ENCODE measurements around the gene IL18BP. TPM values are rescaled to one million over a fixed set of nuclear protein-coding genes. Genes with fewer than 3 reads are reported as not detected.
A peak's percentile ranks its signal among the peaks of the same experiment; 100 is the strongest.

Gene IL18BP
- total and polyA plus RNA-seq, 2 donors (not counting 1 experiment from before 2014, with no cell fraction given): 25.9 to 37.3 TPM

DNA sequence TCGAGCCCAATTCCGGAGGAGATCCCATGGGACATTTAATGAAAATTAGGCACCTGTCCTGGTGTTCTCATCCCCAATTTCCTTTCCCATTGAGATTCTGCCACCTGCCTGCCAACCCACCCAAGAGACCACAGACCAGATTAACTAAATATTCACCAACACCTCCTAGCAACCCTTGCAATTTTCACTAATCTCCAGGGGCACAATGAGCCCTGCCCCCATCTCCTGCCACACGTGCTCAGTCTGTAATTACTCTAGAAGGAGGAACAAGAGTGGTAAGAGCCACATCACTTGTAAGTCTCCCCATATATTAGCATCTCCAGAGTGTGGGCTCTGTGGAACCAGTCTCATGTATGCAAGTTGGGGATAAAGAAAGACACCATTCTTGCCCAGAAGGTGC is 38.0 kb downstream of the IL18BP start:
- Histone ChIP-seq H2AFZ (ENCODE audit: insufficient read depth, low read depth, low read length, poor library complexity, severe bottlenecking) (no peak overlapping the region), H3K4me3 (ENCODE audit: control extremely low read depth in 1 of 5, extremely low read depth in 1 of 5, insufficient read depth in 1 of 5, low read depth in 2 of 5, low read length in 4 of 5) (no peak overlapping the region), H3K4me1 (ENCODE audit: control insufficient read depth in 2 of 2, insufficient read depth in 2 of 2, low read length in 2 of 2) (peaks cover 33 to 42% of the 10 kb centered on the region in 2 donors), H3K9me3 (ENCODE audit: control extremely low read depth in 1 of 3, control insufficient read depth in 2 of 3, insufficient read depth in 1 of 3, low read length in 2 of 3) (no peaks in the 10 kb centered on the region), H3K27ac (ENCODE audit: low read length in 2 of 2) (peak overlapping the region; percentile 4 to 35), H3K36me3 (replicated peaks in 1 of 2; ENCODE audit: control extremely low read depth in 1 of 2, control insufficient read depth in 1 of 2, extremely low read depth in 1 of 2, insufficient read depth in 2 of 2, low read length in 1 of 2) (peaks cover 3 to 43% of the 10 kb centered on the region in 2 experiments), H3K27me3 (replicated peaks in 1 of 4; ENCODE audit: control extremely low read depth in 1 of 4, control insufficient read depth in 3 of 4, insufficient read depth in 4 of 4, low read length in 3 of 4) (no peaks in the 10 kb centered on the region), H3K79me2 (ENCODE audit: control insufficient read depth, insufficient read depth, low read length) (peaks cover 94% of the 10 kb centered on the region), H3K4me2 (replicated peaks; ENCODE audit: low read depth, low read length, poor library complexity, severe bottlenecking) (peak overlapping the region; percentile 24), H4K20me1 (ENCODE audit: control insufficient read depth, insufficient read depth, low read length, poor library complexity, severe bottlenecking) (peaks cover 34% of the 10 kb centered on the region), H3K9ac (ENCODE audit: low read length) (no peak overlapping the region)
- ChIA-PET POLR2A (no interaction called here), CTCF (interaction anchor here (1.5 to 16.4 kb wide), 2 partner anchors 11 to 56 kb away, joined by 10 to 292 read pairs; no protein-coding TSS in a partner anchor)
- ATAC-seq (ENCODE audit: low read depth) (no peak), DNase-seq (no peak)
- TF ChIP-seq, protein P1, sequence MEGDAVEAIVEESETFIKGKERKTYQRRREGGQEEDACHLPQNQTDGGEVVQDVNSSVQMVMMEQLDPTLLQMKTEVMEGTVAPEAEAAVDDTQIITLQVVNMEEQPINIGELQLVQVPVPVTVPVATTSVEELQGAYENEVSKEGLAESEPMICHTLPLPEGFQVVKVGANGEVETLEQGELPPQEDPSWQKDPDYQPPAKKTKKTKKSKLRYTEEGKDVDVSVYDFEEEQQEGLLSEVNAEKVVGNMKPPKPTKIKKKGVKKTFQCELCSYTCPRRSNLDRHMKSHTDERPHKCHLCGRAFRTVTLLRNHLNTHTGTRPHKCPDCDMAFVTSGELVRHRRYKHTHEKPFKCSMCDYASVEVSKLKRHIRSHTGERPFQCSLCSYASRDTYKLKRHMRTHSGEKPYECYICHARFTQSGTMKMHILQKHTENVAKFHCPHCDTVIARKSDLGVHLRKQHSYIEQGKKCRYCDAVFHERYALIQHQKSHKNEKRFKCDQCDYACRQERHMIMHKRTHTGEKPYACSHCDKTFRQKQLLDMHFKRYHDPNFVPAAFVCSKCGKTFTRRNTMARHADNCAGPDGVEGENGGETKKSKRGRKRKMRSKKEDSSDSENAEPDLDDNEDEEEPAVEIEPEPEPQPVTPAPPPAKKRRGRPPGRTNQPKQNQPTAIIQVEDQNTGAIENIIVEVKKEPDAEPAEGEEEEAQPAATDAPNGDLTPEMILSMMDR (IDR thresholded peaks at IDR 0.05): no peak
- TF ChIP-seq EZH2 (IDR thresholded peaks at IDR 0.05; ENCODE audit: borderline replicate concordance, insufficient read depth, low read depth, low read length, poor library complexity, severe bottlenecking): no peak
- peak overlapping the region; percentile 23 for H3K27ac Mint-ChIP-seq
- WGBS (ENCODE audit: insufficient coverage): 80% methylated on average over 1 of the region's 3 CpGs
- no peaks in the 10 kb centered on the region for H3K9me3 Mint-ChIP-seq (ENCODE audit: insufficient read depth)
- H3K4me3 Mint-ChIP-seq: peak overlapping the region; percentile 12
- no peaks in the 10 kb centered on the region for H3K27me3 Mint-ChIP-seq
- peaks cover 27% of the 10 kb centered on the region for H3K4me1 Mint-ChIP-seq
- intact Hi-C loops (cut with micrococcal nuclease): no loop called here

DNA sequence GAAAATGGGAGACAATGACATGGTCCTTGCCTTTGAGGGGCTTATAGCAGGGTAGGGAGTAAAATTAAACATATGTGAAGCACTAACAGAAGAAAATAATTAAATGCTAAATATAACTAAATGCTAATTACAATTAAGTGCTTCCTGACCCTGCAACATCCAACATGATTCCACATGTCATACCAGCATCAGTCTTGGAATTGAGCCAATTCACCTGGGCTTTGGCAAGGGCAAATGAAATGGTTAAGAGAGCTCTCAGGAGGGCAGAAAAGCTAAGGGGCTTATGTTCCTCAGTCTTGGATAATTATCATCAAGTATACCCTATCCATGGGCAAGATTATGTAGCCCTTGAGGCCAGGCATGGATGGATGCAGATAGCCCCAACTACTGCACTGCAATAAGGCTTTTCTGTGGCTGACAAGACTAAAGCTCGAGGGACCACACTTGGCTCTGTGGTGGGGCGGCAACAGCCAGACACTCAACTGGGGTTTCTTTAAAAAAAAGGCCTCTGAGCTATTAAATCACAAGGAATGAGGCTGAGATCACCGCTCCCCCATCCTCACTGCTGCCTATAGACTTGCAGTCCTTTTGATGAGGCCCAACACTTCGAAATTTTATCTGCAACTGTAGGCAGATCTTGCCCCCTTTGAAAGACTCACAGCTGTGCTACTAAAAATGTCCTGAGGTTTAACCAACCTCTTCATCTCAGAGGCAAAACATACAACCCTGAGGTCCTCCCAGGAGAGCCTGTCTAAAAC is 39.0 kb downstream of the IL18BP start:
- Histone ChIP-seq H3K4me1 (ENCODE audit: control insufficient read depth in 2 of 2, insufficient read depth in 2 of 2, low read length in 2 of 2) (peaks cover 42 to 52% of the 10 kb centered on the region in 2 donors), H3K9ac (ENCODE audit: low read length) (peak overlapping the region; percentile 94), H3K9me3 (ENCODE audit: control extremely low read depth in 1 of 3, control insufficient read depth in 2 of 3, insufficient read depth in 1 of 3, low read length in 2 of 3) (no peaks in the 10 kb centered on the region), H3K79me2 (ENCODE audit: control insufficient read depth, insufficient read depth, low read length) (peaks cover 100% of the 10 kb centered on the region), H3K27me3 (replicated peaks in 1 of 4; ENCODE audit: control extremely low read depth in 1 of 4, control insufficient read depth in 3 of 4, insufficient read depth in 4 of 4, low read length in 3 of 4) (no peaks in the 10 kb centered on the region), H3K4me3 (ENCODE audit: control extremely low read depth in 1 of 5, extremely low read depth in 1 of 5, insufficient read depth in 1 of 5, low read depth in 2 of 5, low read length in 4 of 5) (peak overlapping the region in 3 of 5 experiments; percentile 6 to 86 (median 12)), H2AFZ (ENCODE audit: insufficient read depth, low read depth, low read length, poor library complexity, severe bottlenecking) (no peak overlapping the region), H3K36me3 (replicated peaks in 1 of 2; ENCODE audit: control extremely low read depth in 1 of 2, control insufficient read depth in 1 of 2, extremely low read depth in 1 of 2, insufficient read depth in 2 of 2, low read length in 1 of 2) (peaks cover 3 to 35% of the 10 kb centered on the region in 2 experiments), H4K20me1 (ENCODE audit: control insufficient read depth, insufficient read depth, low read length, poor library complexity, severe bottlenecking) (peaks cover 24% of the 10 kb centered on the region), H3K27ac (ENCODE audit: low read length in 2 of 2) (peak overlapping the region; percentile 11 to 92), H3K4me2 (replicated peaks; ENCODE audit: low read depth, low read length, poor library complexity, severe bottlenecking) (peak overlapping the region; percentile 90)
- Mint-ChIP-seq H3K4me3 (no peak overlapping the region), H3K27me3 (no peaks in the 10 kb centered on the region), H3K9me3 (ENCODE audit: insufficient read depth) (no peaks in the 10 kb centered on the region), H3K4me1 (peaks cover 36% of the 10 kb centered on the region), H3K27ac (no peak overlapping the region)
- ChIA-PET CTCF (interaction anchor here (0.8 to 8.5 kb wide), 7 partner anchors 10 to 393 kb away, joined by 3 to 117 read pairs (median 5); no protein-coding TSS in a partner anchor), POLR2A (no interaction called here)
- TF ChIP-seq, protein P1 (IDR thresholded peaks at IDR 0.05): no peak
- no peak for TF ChIP-seq EZH2 (IDR thresholded peaks at IDR 0.05; ENCODE audit: borderline replicate concordance, insufficient read depth, low read depth, low read length, poor library complexity, severe bottlenecking)
- DNase-seq: no peak
- WGBS (ENCODE audit: insufficient coverage): 3% methylated on average over 4 of the region's 4 CpGs
- intact Hi-C loops (cut with micrococcal nuclease): no loop called here
- no peak for ATAC-seq (ENCODE audit: low read depth)

Data from B cell (primary cell).